GM23338 (cell line): Measurements from ENCODE around the gene WAPL. TPM values are rescaled to one million over a fixed set of nuclear protein-coding genes. Genes with fewer than 3 reads are reported as not detected.

Source experiments
- ATAC-seq: fragments of 200-7000 bp; cut with Tn5 transposase; 3 replicates; pipeline ENCODE4 v1.9.1; 2020
- DNase-seq: peaks from one replicate; pipeline ENCODE4 v3.0.0-alpha.2; 2015; ENCODE audit warnings: low spot score
- H2AFZ ChIP-seq: fragments of 200-600 bp; sonication (generic); 2 replicates; pipeline ENCODE4 v1.8.0; 2016; ENCODE audit warnings: antibody characterized with exemption, mild to moderate bottlenecking, moderate library complexity
- H3F3A ChIP-seq: fragments of 200-600 bp; sonication (generic); replicated peaks from 2 replicates; pipeline ENCODE4 v1.8.0; 2017; ENCODE audit warnings: antibody characterized with exemption, mixed run types, low read depth
- H3K27ac ChIP-seq: fragments of 200-600 bp; sonication (generic); 2 replicates; pipeline ENCODE4 v1.6.1; 2016; ENCODE audit warnings: low read depth
- H3K27me3 ChIP-seq: fragments of 200-600 bp; sonication (generic); 2 replicates; pipeline ENCODE4 v1.8.0; 2016; ENCODE audit warnings: mild to moderate bottlenecking, mixed run types, moderate library complexity; ENCODE audit not compliant: insufficient read depth
- H3K36me3 ChIP-seq: fragments of 200-600 bp; sonication (generic); 2 replicates; pipeline ENCODE4 v1.8.0; 2016; ENCODE audit warnings: mild to moderate bottlenecking; ENCODE audit not compliant: insufficient read depth
- H3K4me1 ChIP-seq: fragments of 200-600 bp; sonication (generic); 2 replicates; pipeline ENCODE4 v1.8.0; 2016; ENCODE audit warnings: mild to moderate bottlenecking, moderate library complexity; ENCODE audit not compliant: insufficient read depth
- H3K4me2 ChIP-seq: fragments of 200-600 bp; sonication (generic); 2 replicates; pipeline ENCODE4 v1.7.1; 2017; ENCODE audit warnings: mixed run types
- H3K4me3 ChIP-seq: fragments of 200-600 bp; sonication (generic); 2 replicates; pipeline ENCODE4 v1.6.1; 2016; ENCODE audit warnings: mixed run types
- H3K79me2 ChIP-seq: fragments of 200-600 bp; sonication (generic); replicated peaks from 2 replicates; pipeline ENCODE4 v1.8.0; 2017; ENCODE audit warnings: mild to moderate bottlenecking; ENCODE audit not compliant: insufficient read depth
- H3K9me2 ChIP-seq: fragments of 200-600 bp; sonication (generic); 2 replicates; pipeline ENCODE4 v1.8.0; 2017; ENCODE audit not compliant: insufficient read depth
- H4K20me1 ChIP-seq: fragments of 200-600 bp; sonication (generic); replicated peaks from 2 replicates; pipeline ENCODE4 v1.8.0; 2017; ENCODE audit warnings: mild to moderate bottlenecking; ENCODE audit not compliant: insufficient read depth
- H3K27ac Mint-ChIP-seq: 2 replicates; pipeline ENCODE4 v1.8.0; 2020; ENCODE audit warnings: inconsistent platforms, mild to moderate bottlenecking, moderate library complexity, mixed read lengths
- H3K27me3 Mint-ChIP-seq: 3 replicates; pipeline ENCODE4 v1.8.0; 2022; ENCODE audit warnings: low read depth, mild to moderate bottlenecking, moderate library complexity, mixed read lengths, inconsistent platforms; ENCODE audit not compliant: insufficient read depth, poor library complexity
- H3K36me3 Mint-ChIP-seq: 3 replicates; pipeline ENCODE4 v1.8.0; 2021; ENCODE audit warnings: low read depth, mild to moderate bottlenecking, inconsistent platforms, moderate library complexity, mixed read lengths
- H3K4me1 Mint-ChIP-seq: 3 replicates; pipeline ENCODE4 v1.8.0; 2020; ENCODE audit warnings: mild to moderate bottlenecking, inconsistent platforms, mixed read lengths
- H3K4me3 Mint-ChIP-seq: 3 replicates; pipeline ENCODE4 v1.8.0; 2021; ENCODE audit warnings: moderate library complexity, mild to moderate bottlenecking, inconsistent platforms, mixed read lengths
- H3K9me3 Mint-ChIP-seq: 3 replicates; pipeline ENCODE4 v1.8.0; 2020; ENCODE audit warnings: moderate library complexity, mild to moderate bottlenecking, inconsistent platforms, mixed read lengths
- ETS1 ChIP-seq: IDR thresholded peaks from 2 replicates; pipeline ENCODE4 v1.6.1; 2016; ENCODE audit warnings: antibody characterized with exemption
- EZH2phosphoT487 ChIP-seq: fragments of 200-600 bp; sonication (generic); IDR thresholded peaks from one replicate; pipeline ENCODE4 v1.8.1; 2018; ENCODE audit warnings: antibody characterized with exemption; ENCODE audit not compliant: unreplicated experiment
- JUNB ChIP-seq: IDR thresholded peaks from one replicate; pipeline ENCODE4 v1.6.1; 2016; ENCODE audit warnings: antibody characterized with exemption; ENCODE audit not compliant: unreplicated experiment
- NANOG ChIP-seq: IDR thresholded peaks from 2 replicates; pipeline ENCODE4 v1.6.1; 2016; ENCODE audit warnings: antibody characterized with exemption, borderline replicate concordance
- REST ChIP-seq: IDR thresholded peaks from one replicate; pipeline ENCODE4 v1.6.1; 2018; ENCODE audit warnings: antibody characterized with exemption; ENCODE audit not compliant: unreplicated experiment
- ZNF114 ChIP-seq: fragments of 250-450 bp; sonication (Bioruptor Pico); IDR thresholded peaks from 2 replicates; pipeline ENCODE4 v1.5.0; 2020; ENCODE audit warnings: mild to moderate bottlenecking, moderate library complexity
- polyA plus RNA-seq: library from polyadenylated mRNA; unstranded; fragments of >200 nt; fragmentation: Nextera tagmentation; extraction: Ambion mirVana; gene quantifications from 2 replicates; pipeline ENCODE4 v1.2.1, GENCODE V29; 2016
- total RNA-seq: library from RNA; depleted of rRNA; stranded (reverse); fragments of >200 nt; shearing (Covaris generic); gene quantifications from 2 replicates; pipeline ENCODE4 v1.2.3, GENCODE V29; 2014

Gene WAPL
- total and polyA plus RNA-seq, 2 experiments from 2014 or later: 25.2 to 60.8 TPM

- no peak for TF ChIP-seq REST
- no peak for TF ChIP-seq EZH2phosphoT487
- TF ChIP-seq ETS1: no peak
These were observed 891 bp upstream of the WAPL start (continued) for GRCh38 chr10:86522510-86522855.

GRCh38 chr10:86520871-86521677, 518 bp downstream of the WAPL start:
- no peaks in the 10 kb centered on the region for H3K9me3 Mint-ChIP-seq
- H3K27ac Mint-ChIP-seq: peak overlapping the region; percentile 97

More at GRCh38 chr10:86520871-86521677, 518 bp downstream of the WAPL start:
- no peaks in the 10 kb centered on the region for H3K9me2 ChIP-seq
- DNase-seq (peak; percentile 69), ATAC-seq (peak; percentile 40)
- TF ChIP-seq JUNB (no peak), ZNF114 (CRISPR knock-in tag) (no peak), ETS1 (no peak), NANOG (no peak)
- peak overlapping the region; percentile 97 for H3K4me2 ChIP-seq
- Mint-ChIP-seq H3K4me3 (peak overlapping the region; percentile 86), H3K4me1 (peaks cover 31% of the 10 kb centered on the region), H3K27me3 (peaks cover 11% of the 10 kb centered on the region), H3K36me3 (peaks cover 25% of the 10 kb centered on the region)
- H3K27ac ChIP-seq: peak overlapping the region; percentile 82
- H2AFZ ChIP-seq: peak overlapping the region; percentile 78
- H3F3A ChIP-seq: no peaks in the 10 kb centered on the region
- H3K4me3 ChIP-seq: peak overlapping the region; percentile 96
- H3K36me3 ChIP-seq: peaks cover 9% of the 10 kb centered on the region; the same call in 1 of the 2 replicates
- H3K4me1 ChIP-seq: peaks cover 26% of the 10 kb centered on the region
- H4K20me1 ChIP-seq: peaks cover 41% of the 10 kb centered on the region
- H3K27me3 ChIP-seq: no peaks in the 10 kb centered on the region
- H3K79me2 ChIP-seq: peaks cover 67% of the 10 kb centered on the region
